CD4-positive, alpha-beta T cell (primary cell): ENCODE results near the gene SAXO1. TPM values are rescaled to one million over a fixed set of nuclear protein-coding genes. Genes with fewer than 3 reads are reported as not detected.

Experiments
- ATAC-seq: fragments of 200-7000 bp; cut with Tn5 transposase; one replicate; pipeline ENCODE4 v1.10.0; 2022; ENCODE audit warnings: mild to moderate bottlenecking; ENCODE audit not compliant: poor library complexity
- CTCF ChIA-PET: fragments of 350-600 bp; sonication (Branson Sonifier 250); formaldehyde crosslinking; loops from one replicate; lab custom pipeline; 2021; ENCODE audit warnings: antibody characterized with exemption, inconsistent platforms; lab: Charles Lee
- POLR2A ChIA-PET: fragments of 350-600 bp; sonication (Branson Sonifier 250); formaldehyde crosslinking; loops from one replicate; lab custom pipeline; 2021; ENCODE audit warnings: antibody characterized with exemption, inconsistent platforms; lab: Charles Lee
- DNase-seq, 14 experiments: peaks; one replicate each; pipeline ENCODE4 v3.0.0-alpha.2; 2013 to 2020; ENCODE audit warnings: mixed read lengths in 2 of 14
- H3K27ac ChIP-seq, 2 donors: one replicate each; pipeline versions ENCODE4 v1.5.1 to v1.7.0; 2013; ENCODE audit warnings: low read length in 2 of 2, low read depth in 1 of 2, mild to moderate bottlenecking in 1 of 2
- H3K27me3 ChIP-seq, 2 experiments: 1 replicate in 1 of 2; 2 replicates in 1 of 2; pipeline versions ENCODE4 v1.6.1 to v1.7.0; 2013; ENCODE audit warnings: low read length in 2 of 2, control low read depth in 1 of 2, mild to moderate bottlenecking in 1 of 2, moderate library complexity in 1 of 2; ENCODE audit not compliant: insufficient read depth in 2 of 2, control insufficient read depth in 1 of 2
- H3K36me3 ChIP-seq: one replicate; pipeline ENCODE4 v1.6.1; 2013; ENCODE audit warnings: low read length, control low read depth; ENCODE audit not compliant: insufficient read depth
- H3K4me1 ChIP-seq: one replicate; pipeline ENCODE4 v1.6.1; 2013; ENCODE audit warnings: low read length, control low read depth; ENCODE audit not compliant: insufficient read depth
- H3K4me3 ChIP-seq: one replicate; pipeline ENCODE4 v1.5.1; 2013; ENCODE audit warnings: mild to moderate bottlenecking, low read length, moderate library complexity
- H3K9me3 ChIP-seq, 2 experiments: 1 replicate in 1 of 2; 2 replicates in 1 of 2; pipeline versions ENCODE4 v1.6.1 to v1.7.0; 2013; ENCODE audit warnings: low read length in 2 of 2, mild to moderate bottlenecking in 2 of 2, control low read depth in 1 of 2, moderate library complexity in 1 of 2; ENCODE audit not compliant: control insufficient read depth in 1 of 2, insufficient read depth in 1 of 2
- H3K27ac Mint-ChIP-seq: one replicate; pipeline ENCODE4 v1.8.0; 2020; ENCODE audit warnings: mixed read lengths
- H3K27me3 Mint-ChIP-seq: one replicate; pipeline ENCODE4 v1.8.0; 2021; ENCODE audit warnings: mixed read lengths
- H3K36me3 Mint-ChIP-seq: one replicate; pipeline ENCODE4 v1.8.0; 2021; ENCODE audit warnings: low read depth, mixed read lengths
- H3K4me1 Mint-ChIP-seq: one replicate; pipeline ENCODE4 v1.8.0; 2021; ENCODE audit warnings: low read depth, mixed read lengths
- H3K4me3 Mint-ChIP-seq: one replicate; pipeline ENCODE4 v1.8.0; 2020; ENCODE audit warnings: mild to moderate bottlenecking, mixed read lengths
- H3K9me3 Mint-ChIP-seq: one replicate; pipeline ENCODE4 v1.8.0; 2020; ENCODE audit warnings: mixed read lengths
- intact Hi-C, 2 experiments: fragments of 100-400 bp; cut with DNase I in 1 of 2; cut with micrococcal nuclease in 1 of 2; formaldehyde crosslinking; loops; one replicate each; pipeline versions ENCODE4 v1.15.1 to v1.9.0; 2023 to 2025; cut with DNase I, micrococcal nuclease
- total RNA-seq, 174 experiments: library from RNA in 2 of 174; stranded (reverse) in 2 of 174; gene quantifications; one replicate each; pipeline ENCODE4 v1.2.3 and lab custom pipeline; 2021 to 2026
- TF ChIP-seq, protein P1 (sequence below): fragments of 200-600 bp; IDR thresholded peaks from one replicate; pipeline ENCODE4 v1.8.0; 2022; ENCODE audit warnings: antibody characterized with exemption, mild to moderate bottlenecking

SAXO1 gene
- total RNA-seq, 2 experiments from 2014 or later, result 0.19 to 0.34 TPM

GRCh38 chr9:18923671-18924430 is 109.2 kb downstream of the SAXO1 start:
- no peaks in the 10 kb centered on the region for H3K36me3 ChIP-seq
- Mint-ChIP-seq H3K27me3 (no peaks in the 10 kb centered on the region), H3K4me1 (no peaks in the 10 kb centered on the region), H3K27ac (no peak overlapping the region), H3K4me3 (no peak overlapping the region), H3K36me3 (no peaks in the 10 kb centered on the region), H3K9me3 (no peaks in the 10 kb centered on the region)
- intact Hi-C loops, result no loop called here
- no peak overlapping the region for H3K27ac ChIP-seq
- no peak overlapping the region for H3K4me3 ChIP-seq
- no peak for DNase-seq
- peaks cover 0 to 7% of the 10 kb centered on the region in 2 experiments for H3K9me3 ChIP-seq
- TF ChIP-seq, protein P1, sequence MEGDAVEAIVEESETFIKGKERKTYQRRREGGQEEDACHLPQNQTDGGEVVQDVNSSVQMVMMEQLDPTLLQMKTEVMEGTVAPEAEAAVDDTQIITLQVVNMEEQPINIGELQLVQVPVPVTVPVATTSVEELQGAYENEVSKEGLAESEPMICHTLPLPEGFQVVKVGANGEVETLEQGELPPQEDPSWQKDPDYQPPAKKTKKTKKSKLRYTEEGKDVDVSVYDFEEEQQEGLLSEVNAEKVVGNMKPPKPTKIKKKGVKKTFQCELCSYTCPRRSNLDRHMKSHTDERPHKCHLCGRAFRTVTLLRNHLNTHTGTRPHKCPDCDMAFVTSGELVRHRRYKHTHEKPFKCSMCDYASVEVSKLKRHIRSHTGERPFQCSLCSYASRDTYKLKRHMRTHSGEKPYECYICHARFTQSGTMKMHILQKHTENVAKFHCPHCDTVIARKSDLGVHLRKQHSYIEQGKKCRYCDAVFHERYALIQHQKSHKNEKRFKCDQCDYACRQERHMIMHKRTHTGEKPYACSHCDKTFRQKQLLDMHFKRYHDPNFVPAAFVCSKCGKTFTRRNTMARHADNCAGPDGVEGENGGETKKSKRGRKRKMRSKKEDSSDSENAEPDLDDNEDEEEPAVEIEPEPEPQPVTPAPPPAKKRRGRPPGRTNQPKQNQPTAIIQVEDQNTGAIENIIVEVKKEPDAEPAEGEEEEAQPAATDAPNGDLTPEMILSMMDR, result no peak
- ChIA-PET CTCF (no interaction called here), POLR2A (no interaction called here)
- no peaks in the 10 kb centered on the region for H3K4me1 ChIP-seq
- no peak for ATAC-seq
- H3K27me3 ChIP-seq, result no peaks in the 10 kb centered on the region

- no peak overlapping the region for H3K27ac Mint-ChIP-seq
- H3K36me3 Mint-ChIP-seq, result no peaks in the 10 kb centered on the region
- no peak overlapping the region for H3K27ac ChIP-seq
- no peak for DNase-seq
- peaks cover 0 to 2% of the 10 kb centered on the region in 2 experiments for H3K9me3 ChIP-seq
- H3K27me3 ChIP-seq, result no peaks in the 10 kb centered on the region
- H3K4me3 ChIP-seq, result no peak overlapping the region
- no peaks in the 10 kb centered on the region for H3K27me3 Mint-ChIP-seq
- no peaks in the 10 kb centered on the region for H3K4me1 Mint-ChIP-seq
- intact Hi-C loops, result no loop called here
- no peaks in the 10 kb centered on the region for H3K9me3 Mint-ChIP-seq
- no peak overlapping the region for H3K4me3 Mint-ChIP-seq
- TF ChIP-seq, protein P1, result no peak
- no peaks in the 10 kb centered on the region for H3K36me3 ChIP-seq
- ChIA-PET CTCF (no interaction called here), POLR2A (no interaction called here)
- H3K4me1 ChIP-seq, result no peaks in the 10 kb centered on the region
- ATAC-seq, result no peak
Measured at GRCh38 chr9:18923167-18923566, 109.8 kb downstream of the SAXO1 start.

- H3K9me3 ChIP-seq, result no peaks in the 10 kb centered on the region
- no peaks in the 10 kb centered on the region for H3K4me1 ChIP-seq
- ChIA-PET CTCF (no interaction called here), POLR2A (no interaction called here)
- H3K4me1 Mint-ChIP-seq, result no peaks in the 10 kb centered on the region
- no peak overlapping the region for H3K4me3 Mint-ChIP-seq
- H3K36me3 Mint-ChIP-seq, result no peaks in the 10 kb centered on the region
- H3K9me3 Mint-ChIP-seq, result no peaks in the 10 kb centered on the region
- no peaks in the 10 kb centered on the region for H3K27me3 Mint-ChIP-seq
- TF ChIP-seq, protein P1, result no peak
- intact Hi-C loops, result no loop called here
- no peak overlapping the region for H3K27ac Mint-ChIP-seq
- H3K4me3 ChIP-seq, result no peak overlapping the region
- DNase-seq (no peak), ATAC-seq (no peak)
- no peak overlapping the region for H3K27ac ChIP-seq
- H3K27me3 ChIP-seq, result no peaks in the 10 kb centered on the region
- H3K36me3 ChIP-seq, result no peaks in the 10 kb centered on the region
Measured at GRCh38 chr9:18922161-18922885, 110.7 kb downstream of the SAXO1 start.
